Adrenal gland (tissue), 5 donors: ENCODE data around the gene TOR2A.

Experiments used
- POLR2A ChIP-seq, 2 donors: fragments of 450-650 bp; IDR thresholded peaks; one replicate each; pipeline ENCODE4 v1.6.1; 2017; ENCODE audit warnings: antibody characterized with exemption in 2 of 2, mild to moderate bottlenecking in 2 of 2, moderate library complexity in 1 of 2
- TF ChIP-seq, protein P1 (sequence below), 6 experiments: fragments of 450-650 bp in 4 of 6; fragments of 200-600 bp in 2 of 6; sonication (generic) in 1 of 6; IDR thresholded peaks; 1 replicate in 5 of 6; 2 replicates in 1 of 6; pipeline versions ENCODE4 v1.5.1 to v1.8.0; 2016 to 2021; ENCODE audit warnings: antibody characterized with exemption in 6 of 6, mild to moderate bottlenecking in 2 of 6, moderate library complexity in 1 of 6
- donor health status: DM: no; HTN: no; CAD: no.

- TF ChIP-seq POLR2A (IDR thresholded peaks at IDR 0.05) = no peak
- TF ChIP-seq, protein P1, sequence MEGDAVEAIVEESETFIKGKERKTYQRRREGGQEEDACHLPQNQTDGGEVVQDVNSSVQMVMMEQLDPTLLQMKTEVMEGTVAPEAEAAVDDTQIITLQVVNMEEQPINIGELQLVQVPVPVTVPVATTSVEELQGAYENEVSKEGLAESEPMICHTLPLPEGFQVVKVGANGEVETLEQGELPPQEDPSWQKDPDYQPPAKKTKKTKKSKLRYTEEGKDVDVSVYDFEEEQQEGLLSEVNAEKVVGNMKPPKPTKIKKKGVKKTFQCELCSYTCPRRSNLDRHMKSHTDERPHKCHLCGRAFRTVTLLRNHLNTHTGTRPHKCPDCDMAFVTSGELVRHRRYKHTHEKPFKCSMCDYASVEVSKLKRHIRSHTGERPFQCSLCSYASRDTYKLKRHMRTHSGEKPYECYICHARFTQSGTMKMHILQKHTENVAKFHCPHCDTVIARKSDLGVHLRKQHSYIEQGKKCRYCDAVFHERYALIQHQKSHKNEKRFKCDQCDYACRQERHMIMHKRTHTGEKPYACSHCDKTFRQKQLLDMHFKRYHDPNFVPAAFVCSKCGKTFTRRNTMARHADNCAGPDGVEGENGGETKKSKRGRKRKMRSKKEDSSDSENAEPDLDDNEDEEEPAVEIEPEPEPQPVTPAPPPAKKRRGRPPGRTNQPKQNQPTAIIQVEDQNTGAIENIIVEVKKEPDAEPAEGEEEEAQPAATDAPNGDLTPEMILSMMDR (IDR thresholded peaks at IDR 0.05) = peak in 2 of 6 experiments; percentile 10 to 17
Measured at GRCh38 chr9:127707766-127708165, 27.3 kb downstream of the TOR2A start.
